ENCODE measurements around the gene MTA3.
"Not testable (repeated sequence)": the region's sequence is repeated elsewhere in the genome, so short reads cannot be mapped to it uniquely, and the experiment has no call there.

MTA3 gene

DNA sequence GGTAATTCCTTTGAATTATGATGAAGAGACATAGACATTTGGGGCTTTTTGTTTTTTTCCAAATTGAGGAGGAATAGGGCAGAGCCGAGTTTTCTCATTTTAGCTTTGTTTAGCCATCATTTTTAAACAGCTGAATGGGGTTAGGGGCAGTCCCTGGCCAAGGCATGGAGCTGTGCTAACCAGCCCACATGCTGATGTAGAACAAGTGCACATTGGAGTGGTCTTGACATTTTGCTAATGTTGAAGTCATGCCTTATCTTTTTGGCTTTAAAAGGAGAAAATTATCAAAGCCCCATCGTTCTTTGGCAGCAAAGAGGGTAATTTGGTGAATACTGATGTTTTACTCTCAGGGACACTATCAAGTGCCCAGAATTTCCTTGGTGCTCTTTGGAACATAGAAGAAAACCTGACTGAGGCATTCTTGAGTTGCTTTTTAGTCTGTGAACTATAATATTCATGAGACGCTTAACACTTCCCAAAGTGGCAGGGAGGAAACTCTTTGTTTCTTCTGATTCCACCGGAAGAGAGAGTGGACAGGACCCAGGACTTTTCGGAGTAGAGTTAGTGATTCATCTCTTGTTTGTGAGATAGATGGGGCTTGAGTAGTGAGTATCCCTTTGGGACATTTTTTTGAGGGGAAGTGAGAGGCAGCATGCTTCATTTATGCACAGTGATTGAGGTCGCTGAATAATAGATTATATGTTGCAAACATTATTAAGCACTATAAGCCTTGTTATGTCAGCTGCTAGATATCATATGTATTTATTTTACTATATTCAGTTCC lies 45.0 kb downstream of the MTA3 start:
- Histone ChIP-seq H3K4me2 (no peak overlapping the region), H3K36me3 (ENCODE audit: insufficient read depth) (no peaks in the 10 kb centered on the region), H2AFZ (ENCODE audit: low read depth) (no peak overlapping the region), H3K27me3 (ENCODE audit: insufficient read depth, low read depth) (no peaks in the 10 kb centered on the region), H3K4me3 (IDR thresholded peaks at IDR 0.05; ENCODE audit: insufficient read depth, low read depth, low read length) (no peak overlapping the region), H3K79me2 (ENCODE audit: insufficient read depth, low read depth) (no peaks in the 10 kb centered on the region), H3K4me1 (ENCODE audit: low read depth, poor library complexity, severe bottlenecking) (no peaks in the 10 kb centered on the region), H3K27ac (no peak overlapping the region), H3K9ac (no peak overlapping the region), H4K20me1 (ENCODE audit: insufficient read depth) (no peaks in the 10 kb centered on the region)
- TF ChIP-seq, protein P1, sequence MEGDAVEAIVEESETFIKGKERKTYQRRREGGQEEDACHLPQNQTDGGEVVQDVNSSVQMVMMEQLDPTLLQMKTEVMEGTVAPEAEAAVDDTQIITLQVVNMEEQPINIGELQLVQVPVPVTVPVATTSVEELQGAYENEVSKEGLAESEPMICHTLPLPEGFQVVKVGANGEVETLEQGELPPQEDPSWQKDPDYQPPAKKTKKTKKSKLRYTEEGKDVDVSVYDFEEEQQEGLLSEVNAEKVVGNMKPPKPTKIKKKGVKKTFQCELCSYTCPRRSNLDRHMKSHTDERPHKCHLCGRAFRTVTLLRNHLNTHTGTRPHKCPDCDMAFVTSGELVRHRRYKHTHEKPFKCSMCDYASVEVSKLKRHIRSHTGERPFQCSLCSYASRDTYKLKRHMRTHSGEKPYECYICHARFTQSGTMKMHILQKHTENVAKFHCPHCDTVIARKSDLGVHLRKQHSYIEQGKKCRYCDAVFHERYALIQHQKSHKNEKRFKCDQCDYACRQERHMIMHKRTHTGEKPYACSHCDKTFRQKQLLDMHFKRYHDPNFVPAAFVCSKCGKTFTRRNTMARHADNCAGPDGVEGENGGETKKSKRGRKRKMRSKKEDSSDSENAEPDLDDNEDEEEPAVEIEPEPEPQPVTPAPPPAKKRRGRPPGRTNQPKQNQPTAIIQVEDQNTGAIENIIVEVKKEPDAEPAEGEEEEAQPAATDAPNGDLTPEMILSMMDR (conservative IDR thresholded peaks at IDR 0.05; ENCODE audit: low read depth, low read length): no peak

DNA sequence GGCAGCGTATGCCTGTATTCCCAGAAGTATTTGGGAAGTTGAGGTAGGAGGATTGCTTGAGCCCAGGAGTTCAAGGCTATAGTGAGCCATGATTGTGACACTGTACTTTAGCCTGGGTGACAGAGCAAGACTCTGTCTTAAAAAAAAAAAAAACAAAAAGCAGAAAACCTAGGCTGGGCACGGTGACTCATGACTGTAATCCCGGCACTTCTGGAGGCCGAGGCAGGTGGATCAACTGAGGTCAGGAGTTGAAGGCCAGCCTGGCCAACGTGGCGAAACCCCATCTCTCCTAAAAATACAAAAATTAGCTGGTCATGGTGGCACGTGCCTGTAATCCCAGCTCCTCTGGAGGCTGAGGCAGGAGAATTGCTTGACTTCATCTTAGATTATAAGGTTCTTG lies 46.4 kb downstream of the MTA3 start:
- TF ChIP-seq, protein P1 (conservative IDR thresholded peaks at IDR 0.05; ENCODE audit: low read depth, low read length): no peak
- no peaks in the 10 kb centered on the region for H3K4me1 ChIP-seq (ENCODE audit: low read depth, poor library complexity, severe bottlenecking)

DNA sequence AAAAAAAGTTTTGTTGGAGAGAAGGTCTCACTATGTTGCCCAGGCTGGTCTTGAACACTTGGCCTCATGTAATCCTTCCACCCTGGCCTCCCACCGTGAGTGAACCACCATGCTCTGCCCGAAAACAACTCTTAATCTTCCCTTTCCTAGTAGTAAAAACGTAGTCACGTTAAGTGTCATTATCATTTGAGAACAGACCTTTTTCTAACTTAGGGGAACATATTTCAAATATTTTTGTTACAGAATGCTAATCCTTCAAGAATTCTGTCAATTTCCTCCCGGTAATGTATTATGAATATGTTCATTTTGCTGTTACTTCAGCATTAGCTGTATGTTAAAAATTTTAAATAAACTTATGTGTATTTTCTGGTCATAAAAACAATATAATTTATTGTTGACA lies 49.7 kb downstream of the MTA3 start:
- Histone ChIP-seq H3K4me2 (no peak overlapping the region), H3K27ac (no peak overlapping the region), H3K9ac (no peak overlapping the region), H3K27me3 (ENCODE audit: insufficient read depth, low read depth) (no peaks in the 10 kb centered on the region), H4K20me1 (ENCODE audit: insufficient read depth) (no peaks in the 10 kb centered on the region), H3K4me1 (ENCODE audit: low read depth, poor library complexity, severe bottlenecking) (no peaks in the 10 kb centered on the region), H3K36me3 (ENCODE audit: insufficient read depth) (no peaks in the 10 kb centered on the region), H3K79me2 (ENCODE audit: insufficient read depth, low read depth) (no peaks in the 10 kb centered on the region; the same call in 1 of the 2 replicates), H2AFZ (ENCODE audit: low read depth) (no peak overlapping the region), H3K4me3 (IDR thresholded peaks at IDR 0.05; ENCODE audit: insufficient read depth, low read depth, low read length) (no peak overlapping the region)
- TF ChIP-seq, protein P1 (conservative IDR thresholded peaks at IDR 0.05; ENCODE audit: low read depth, low read length): no peak

More for the DNA sequence above, 46.4 kb downstream of the MTA3 start:
- no peaks in the 10 kb centered on the region for H4K20me1 ChIP-seq (ENCODE audit: insufficient read depth)
- H2AFZ ChIP-seq (ENCODE audit: low read depth): no peak overlapping the region
- no peak overlapping the region for H3K4me2 ChIP-seq
- no peak overlapping the region for H3K4me3 ChIP-seq (IDR thresholded peaks at IDR 0.05; ENCODE audit: insufficient read depth, low read depth, low read length)
- no peaks in the 10 kb centered on the region for H3K36me3 ChIP-seq (ENCODE audit: insufficient read depth)
- H3K79me2 ChIP-seq (ENCODE audit: insufficient read depth, low read depth): no peaks in the 10 kb centered on the region
- H3K27ac ChIP-seq: no peak overlapping the region
- H3K27me3 ChIP-seq (ENCODE audit: insufficient read depth, low read depth): no peaks in the 10 kb centered on the region
- H3K9ac ChIP-seq: no peak overlapping the region

DNA sequence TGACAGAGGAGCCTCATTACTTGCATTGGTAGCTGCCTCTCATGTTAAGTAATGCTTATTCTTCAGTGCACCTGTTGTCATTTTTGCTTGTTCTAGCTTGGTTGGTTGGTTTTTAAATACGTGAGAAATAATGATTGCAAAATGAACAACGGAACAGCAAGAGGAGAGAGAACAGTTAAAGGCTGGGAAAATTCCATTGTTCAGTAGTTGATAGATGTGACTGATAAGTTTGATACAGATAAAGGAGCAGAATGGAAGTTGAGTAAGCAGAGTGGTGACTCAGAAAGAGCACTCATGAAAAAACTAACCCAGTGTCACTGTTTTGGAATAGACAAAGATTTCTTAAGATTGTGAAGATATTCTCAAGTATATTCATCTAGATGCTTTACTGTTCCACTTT lies 50.5 kb downstream of the MTA3 start:
- H3K9ac ChIP-seq: no peak overlapping the region
- no peaks in the 10 kb centered on the region for H3K27me3 ChIP-seq (ENCODE audit: insufficient read depth, low read depth)
- no peaks in the 10 kb centered on the region; the same call in 1 of the 2 replicates for H3K79me2 ChIP-seq (ENCODE audit: insufficient read depth, low read depth)
- no peaks in the 10 kb centered on the region for H4K20me1 ChIP-seq (ENCODE audit: insufficient read depth)
- TF ChIP-seq, protein P1 (conservative IDR thresholded peaks at IDR 0.05; ENCODE audit: low read depth, low read length): no peak
- H3K36me3 ChIP-seq (ENCODE audit: insufficient read depth): no peaks in the 10 kb centered on the region
- H3K4me1 ChIP-seq (ENCODE audit: low read depth, poor library complexity, severe bottlenecking): no peaks in the 10 kb centered on the region
- no peak overlapping the region for H2AFZ ChIP-seq (ENCODE audit: low read depth)
- H3K4me3 ChIP-seq (IDR thresholded peaks at IDR 0.05; ENCODE audit: insufficient read depth, low read depth, low read length): no peak overlapping the region
- H3K27ac ChIP-seq: no peak overlapping the region
- no peak overlapping the region for H3K4me2 ChIP-seq

DNA sequence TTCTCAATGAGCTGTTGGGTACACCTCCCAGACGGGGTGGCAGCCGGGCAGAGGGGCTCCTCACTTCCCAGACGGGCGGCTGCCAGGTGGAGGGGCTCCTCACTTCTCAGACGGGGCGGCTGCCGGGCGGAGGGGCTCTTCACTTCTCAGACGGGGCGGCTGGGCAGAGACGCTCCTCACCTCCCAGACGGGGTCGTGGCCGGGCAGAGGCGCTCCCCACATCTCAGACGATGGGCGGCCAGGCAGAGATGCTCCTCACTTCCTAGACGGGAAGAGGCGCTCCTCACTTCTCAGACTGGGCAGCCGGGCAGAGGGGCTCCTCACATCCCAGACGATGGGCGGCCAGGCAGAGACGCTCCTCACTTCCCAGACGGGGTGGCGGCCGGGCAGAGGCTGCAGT lies 53.2 kb downstream of the MTA3 start:
- not testable (repeated sequence) for H3K4me2 ChIP-seq; H4K20me1 ChIP-seq (ENCODE audit: insufficient read depth); H3K27me3 ChIP-seq (ENCODE audit: insufficient read depth, low read depth); H3K79me2 ChIP-seq (ENCODE audit: insufficient read depth, low read depth); H3K4me1 ChIP-seq (ENCODE audit: low read depth, poor library complexity, severe bottlenecking); H3K4me3 ChIP-seq (IDR thresholded peaks at IDR 0.05; ENCODE audit: insufficient read depth, low read depth, low read length); H3K9ac ChIP-seq; H3K36me3 ChIP-seq (ENCODE audit: insufficient read depth); H3K27ac ChIP-seq; H2AFZ ChIP-seq (ENCODE audit: low read depth)
